Panc1 (cell line): ENCODE data around the gene XXYLT1. TPM values are rescaled to one million over a fixed set of nuclear protein-coding genes. Genes with fewer than 3 reads are reported as not detected.

Source experiments
- ATAC-seq: fragments of 200-7000 bp; cut with Tn5 transposase; 2 replicates; pipeline ENCODE4 v1.9.1; 2020; ENCODE audit warnings: mild to moderate bottlenecking, moderate library complexity
- BruUV-seq: library from RNA; stranded (reverse); fragments of 400-500 nt; replicated peaks from 2 replicates; lab custom pipeline; 2021; lab: Mats Ljungman, UMichigan
- CTCF ChIA-PET: fragments of 300-600 bp; sonication (Branson Sonifier 250); formaldehyde crosslinking; loops from one replicate; lab custom pipeline; 2022; ENCODE audit warnings: antibody characterized with exemption; lab: Charles Lee
- POLR2A ChIA-PET: fragments of 300-600 bp; sonication (Branson Sonifier 250); formaldehyde crosslinking; loops from one replicate; lab custom pipeline; 2022; ENCODE audit warnings: antibody characterized with exemption; lab: Charles Lee
- DNase-seq: peaks from one replicate; pipeline ENCODE4 v3.0.0-alpha.2; 2010; ENCODE audit warnings: low read depth, low spot score
- H3K27ac ChIP-seq: 2 replicates; pipeline ENCODE4 v1.5.1; 2011; ENCODE audit warnings: mild to moderate bottlenecking, low read length, inconsistent platforms
- H3K27me3 ChIP-seq: fragments of 200-500 bp; sonication (Bioruptor generic); 2 replicates; pipeline ENCODE4 v1.6.0; 2014; ENCODE audit warnings: low read length, inconsistent platforms; ENCODE audit not compliant: control insufficient read depth, insufficient read depth
- H3K36me3 ChIP-seq: fragments of 200-500 bp; sonication (Bioruptor generic); 2 replicates; pipeline ENCODE4 v1.5.1; 2014; ENCODE audit warnings: inconsistent platforms, mild to moderate bottlenecking, low read length, moderate library complexity; ENCODE audit not compliant: control insufficient read depth, insufficient read depth
- H3K4me1 ChIP-seq: 2 replicates; pipeline ENCODE4 v1.5.1; 2011; ENCODE audit warnings: inconsistent platforms, mild to moderate bottlenecking, low read length, moderate library complexity; ENCODE audit not compliant: control insufficient read depth, insufficient read depth
- H3K4me3 ChIP-seq, 2 experiments: 2 replicates each; pipeline ENCODE4 v1.5.1; 2011 to 2012; ENCODE audit warnings: low read depth in 2 of 2, low read length in 2 of 2, mild to moderate bottlenecking in 2 of 2, inconsistent platforms in 1 of 2, moderate library complexity in 1 of 2
- H3K9me3 ChIP-seq: fragments of 200-500 bp; sonication (Bioruptor generic); 2 replicates; pipeline ENCODE4 v1.5.1; 2014; ENCODE audit warnings: low read depth, mild to moderate bottlenecking, inconsistent platforms, low read length, moderate library complexity; ENCODE audit not compliant: control insufficient read depth, insufficient read depth
- CTCF ChIP-seq: fragments of 450-650 bp; IDR thresholded peaks from 2 replicates; pipeline ENCODE4 v1.5.1; 2017; ENCODE audit warnings: mild to moderate bottlenecking
- POLR2AphosphoS5 ChIP-seq: IDR thresholded peaks from 2 replicates; pipeline ENCODE4 v1.6.1; 2012; ENCODE audit warnings: mild to moderate bottlenecking, low read depth, low read length, moderate library complexity
- REST ChIP-seq, 2 experiments: IDR thresholded peaks; 2 replicates each; pipeline ENCODE4 v1.6.1; 2011 to 2012; ENCODE audit warnings: low read depth in 2 of 2, control low read depth in 1 of 2, low read length in 1 of 2, mild to moderate bottlenecking in 1 of 2, moderate library complexity in 1 of 2; ENCODE audit not compliant: insufficient read depth in 1 of 2
- SIN3A ChIP-seq: IDR thresholded peaks from 2 replicates; pipeline ENCODE4 v1.6.1; 2012; ENCODE audit warnings: low read depth, mild to moderate bottlenecking, low read length, moderate library complexity, borderline replicate concordance; ENCODE audit not compliant: insufficient read depth
- TCF7L2 ChIP-seq: IDR thresholded peaks from 2 replicates; pipeline ENCODE4 v1.6.1; 2011; ENCODE audit warnings: mild to moderate bottlenecking, low read depth, low read length, inconsistent platforms
- in situ Hi-C: cut with HindIII; loops from 2 replicates; pipeline ENCODE4 v1.10.0; 2016; ENCODE audit warnings: low sequenced_read_pairs, low pct_unique_long_range_greater_than_20kb
- intact Hi-C: fragments of 100-400 bp; cut with micrococcal nuclease; formaldehyde crosslinking; loops from one replicate; pipeline ENCODE4 v1.10.0; 2022; ENCODE audit not compliant: unreplicated experiment
- total RNA-seq: library from RNA; stranded (reverse); gene quantifications from one replicate; pipeline ENCODE4 v1.2.1, GENCODE V29; 2021; ENCODE audit not compliant: unreplicated experiment

Gene XXYLT1
- total RNA-seq, 1 experiment from 2014 or later, result 26.0 TPM

- H3K4me1 ChIP-seq, result peaks cover 7% of the 10 kb centered on the region; the same call in 1 of the 2 replicates
- H3K36me3 ChIP-seq, result no peaks in the 10 kb centered on the region
- no peaks in the 10 kb centered on the region for H3K9me3 ChIP-seq
- DNase-seq, result no peak
- in situ Hi-C loops, result no loop called here
- ATAC-seq, result no peak
- ChIA-PET POLR2A (no interaction called here), CTCF (no interaction called here)
- BruUV-seq, result TSS peak; percentile 37
- no peaks in the 10 kb centered on the region for H3K27me3 ChIP-seq
- TF ChIP-seq POLR2AphosphoS5 (no peak), REST (IDR thresholded peaks at IDR 0.05; ENCODE audit: insufficient read depth in 1 of 2, low read depth in 2 of 2, low read length in 1 of 2) (no peak), SIN3A (no peak), TCF7L2 (no peak), CTCF (no peak)
- intact Hi-C loops, result no loop called here
- no peak overlapping the region for H3K27ac ChIP-seq
- no peak overlapping the region for H3K4me3 ChIP-seq
Measured at GRCh38 chr3:195162816-195163215, 108.1 kb downstream of the XXYLT1 start.

- POLR2A ChIA-PET, result no interaction called here
- TF ChIP-seq CTCF (no peak), REST (IDR thresholded peaks at IDR 0.05; ENCODE audit: insufficient read depth in 1 of 2, low read depth in 2 of 2, low read length in 1 of 2) (no peak), TCF7L2 (no peak)
- no peak for ATAC-seq
- DNase-seq, result no peak
- CTCF ChIA-PET, result no interaction called here
- no TSS peak for BruUV-seq
- Histone ChIP-seq H3K36me3 (no peaks in the 10 kb centered on the region), H3K9me3 (no peaks in the 10 kb centered on the region), H3K27me3 (no peaks in the 10 kb centered on the region), H3K27ac (no peak overlapping the region), H3K4me1 (peaks cover 7% of the 10 kb centered on the region; the same call in 1 of the 2 replicates), H3K4me3 (no peak overlapping the region)
- intact Hi-C loops, result no loop called here
- in situ Hi-C loops, result no loop called here
Measured at GRCh38 chr3:195162033-195162669, 108.8 kb downstream of the XXYLT1 start.
